ENCODE results near the gene MS4A6E. TPM values are rescaled to one million over a fixed set of nuclear protein-coding genes. Genes with fewer than 3 reads are reported as not detected.

The MS4A6E gene
- total RNA-seq, 2 experiments from 2014 or later = not detected

GRCh38 chr11:60310407-60310998 lies 16.6 kb upstream of the MS4A6E start:
- Mint-ChIP-seq H3K4me3 (no peak overlapping the region), H3K9me3 (no peaks in the 10 kb centered on the region), H3K36me3 (no peaks in the 10 kb centered on the region), H3K27ac (no peak overlapping the region), H3K4me1 (ENCODE audit: low read depth) (peaks cover 2% of the 10 kb centered on the region), H3K27me3 (peaks cover 27% of the 10 kb centered on the region)
- CTCF ChIA-PET = no interaction called here
- intact Hi-C loops (cut with micrococcal nuclease) = no loop called here
- POLR2A ChIA-PET = no interaction called here
- no peak for DNase-seq

GRCh38 chr11:60314635-60315321 lies 12.3 kb upstream of the MS4A6E start:
- Mint-ChIP-seq H3K27me3 (peaks cover 20% of the 10 kb centered on the region), H3K9me3 (peaks cover 9% of the 10 kb centered on the region), H3K27ac (no peak overlapping the region), H3K4me1 (ENCODE audit: low read depth) (no peaks in the 10 kb centered on the region), H3K36me3 (no peaks in the 10 kb centered on the region), H3K4me3 (no peak overlapping the region)
- no peak for DNase-seq
- intact Hi-C loops (cut with micrococcal nuclease) = no loop called here
- POLR2A ChIA-PET = no interaction called here
- CTCF ChIA-PET = interaction anchor here (0.5 to 1.2 kb wide), 2 partner anchors 50 to 1707 kb away, joined by 3 to 4 read pairs; no protein-coding TSS in a partner anchor

- CTCF ChIA-PET = interaction anchor here (1.3 kb wide), 1 partner anchor 20 kb away, joined by 3 read pairs; no protein-coding TSS in a partner anchor
- Mint-ChIP-seq H3K36me3 (peaks cover 1% of the 10 kb centered on the region), H3K9me3 (peaks cover 19% of the 10 kb centered on the region), H3K27ac (no peak overlapping the region), H3K27me3 (peaks cover 18% of the 10 kb centered on the region), H3K4me3 (no peak overlapping the region), H3K4me1 (ENCODE audit: low read depth) (no peaks in the 10 kb centered on the region)
- intact Hi-C loops (cut with micrococcal nuclease) = no loop called here
- DNase-seq = no peak
- POLR2A ChIA-PET = no interaction called here
Measured at GRCh38 chr11:60315871-60316270, 11.2 kb upstream of the MS4A6E start.

GRCh38 chr11:60316317-60316716 lies 10.7 kb upstream of the MS4A6E start:
- intact Hi-C loops (cut with micrococcal nuclease) = no loop called here
- ChIA-PET CTCF (interaction anchor here (1.3 kb wide), 1 partner anchor 20 kb away, joined by 3 read pairs; no protein-coding TSS in a partner anchor), POLR2A (no interaction called here)
- Mint-ChIP-seq H3K27me3 (peaks cover 21% of the 10 kb centered on the region), H3K36me3 (peaks cover 2% of the 10 kb centered on the region), H3K4me3 (no peak overlapping the region), H3K4me1 (ENCODE audit: low read depth) (no peaks in the 10 kb centered on the region), H3K9me3 (peaks cover 21% of the 10 kb centered on the region), H3K27ac (no peak overlapping the region)
- no peak for DNase-seq

GRCh38 chr11:60318726-60319125 lies 8.3 kb upstream of the MS4A6E start:
- intact Hi-C loops (cut with micrococcal nuclease) = no loop called here
- POLR2A ChIA-PET = no interaction called here
- Mint-ChIP-seq H3K36me3 (peaks cover 2% of the 10 kb centered on the region), H3K27ac (no peak overlapping the region), H3K4me1 (ENCODE audit: low read depth) (no peaks in the 10 kb centered on the region), H3K9me3 (peaks cover 41% of the 10 kb centered on the region), H3K4me3 (no peak overlapping the region), H3K27me3 (peaks cover 21% of the 10 kb centered on the region)
- CTCF ChIA-PET = no interaction called here
- DNase-seq = no peak

GRCh38 chr11:60321051-60321450 lies 6.0 kb upstream of the MS4A6E start:
- CTCF ChIA-PET = no interaction called here
- peaks cover 14% of the 10 kb centered on the region for H3K27me3 Mint-ChIP-seq
- no peaks in the 10 kb centered on the region for H3K4me1 Mint-ChIP-seq (ENCODE audit: low read depth)

GRCh38 chr11:60328460-60328859 lies 1.4 kb downstream of the MS4A6E start:
- POLR2A ChIA-PET = no interaction called here
- Mint-ChIP-seq H3K4me3 (no peak overlapping the region), H3K36me3 (no peaks in the 10 kb centered on the region), H3K27ac (no peak overlapping the region), H3K27me3 (peaks cover 10% of the 10 kb centered on the region), H3K4me1 (ENCODE audit: low read depth) (no peaks in the 10 kb centered on the region), H3K9me3 (peaks cover 16% of the 10 kb centered on the region)
- intact Hi-C loops (cut with micrococcal nuclease) = no loop called here
- no peak for DNase-seq
- CTCF ChIA-PET = no interaction called here

More at GRCh38 chr11:60321051-60321450, 6.0 kb upstream of the MS4A6E start:
- DNase-seq = no peak
- POLR2A ChIA-PET = no interaction called here
- Mint-ChIP-seq H3K4me3 (no peak overlapping the region), H3K36me3 (peaks cover 2% of the 10 kb centered on the region), H3K9me3 (peaks cover 44% of the 10 kb centered on the region), H3K27ac (no peak overlapping the region)
- intact Hi-C loops (cut with micrococcal nuclease) = no loop called here

- Mint-ChIP-seq H3K9me3 (peaks cover 3% of the 10 kb centered on the region), H3K27me3 (peaks cover 21% of the 10 kb centered on the region), H3K27ac (no peak overlapping the region), H3K36me3 (no peaks in the 10 kb centered on the region), H3K4me1 (ENCODE audit: low read depth) (no peaks in the 10 kb centered on the region), H3K4me3 (no peak overlapping the region)
- ChIA-PET POLR2A (no interaction called here), CTCF (interaction anchor here (3.1 to 4.3 kb wide), 2 partner anchors 12 to 31 kb away, joined by 15 to 33 read pairs; no protein-coding TSS in a partner anchor)
- intact Hi-C loops (cut with micrococcal nuclease) = no loop called here
- no peak for DNase-seq
Measured at GRCh38 chr11:60332846-60333245, 5.8 kb downstream of the MS4A6E start.

- peaks cover 3% of the 10 kb centered on the region for H3K9me3 Mint-ChIP-seq
- no peak overlapping the region for H3K4me3 Mint-ChIP-seq
- no peak overlapping the region for H3K27ac Mint-ChIP-seq
- ChIA-PET POLR2A (no interaction called here), CTCF (interaction anchor here (0.8 to 4.3 kb wide), 9 partner anchors 9 to 285 kb away, joined by 3 to 33 read pairs (median 4); no protein-coding TSS in a partner anchor)
- peak; percentile 74 for DNase-seq
- H3K36me3 Mint-ChIP-seq = no peaks in the 10 kb centered on the region
- H3K27me3 Mint-ChIP-seq = peaks cover 25% of the 10 kb centered on the region
- intact Hi-C loops (cut with micrococcal nuclease) = loop anchor here (2.0 kb wide), 1 partner anchor 285 kb away; no protein-coding TSS in a partner anchor
- H3K4me1 Mint-ChIP-seq (ENCODE audit: low read depth) = no peaks in the 10 kb centered on the region
Measured at GRCh38 chr11:60334005-60334620, 7.1 kb downstream of the MS4A6E start.

- CTCF ChIA-PET = interaction anchor here (0.8 to 1.2 kb wide), 3 partner anchors 9 to 26 kb away, joined by 3 read pairs; no protein-coding TSS in a partner anchor
- Mint-ChIP-seq H3K4me1 (ENCODE audit: low read depth) (no peaks in the 10 kb centered on the region), H3K36me3 (no peaks in the 10 kb centered on the region), H3K27me3 (peaks cover 26% of the 10 kb centered on the region), H3K9me3 (no peaks in the 10 kb centered on the region), H3K4me3 (no peak overlapping the region), H3K27ac (no peak overlapping the region)
- DNase-seq = no peak
- intact Hi-C loops (cut with micrococcal nuclease) = no loop called here
- POLR2A ChIA-PET = no interaction called here
Measured at GRCh38 chr11:60336767-60337391, 9.8 kb downstream of the MS4A6E start.

- no peak overlapping the region for H3K27ac Mint-ChIP-seq
- H3K36me3 Mint-ChIP-seq = no peaks in the 10 kb centered on the region
- POLR2A ChIA-PET = no interaction called here
- no peaks in the 10 kb centered on the region for H3K9me3 Mint-ChIP-seq
- no peaks in the 10 kb centered on the region for H3K4me1 Mint-ChIP-seq (ENCODE audit: low read depth)
- DNase-seq = no peak
- CTCF ChIA-PET = no interaction called here
- H3K27me3 Mint-ChIP-seq = peaks cover 23% of the 10 kb centered on the region
- no peak overlapping the region for H3K4me3 Mint-ChIP-seq
- intact Hi-C loops (cut with micrococcal nuclease) = no loop called here
Measured at GRCh38 chr11:60338053-60338452, 11.0 kb downstream of the MS4A6E start.

- DNase-seq = no peak
- no peaks in the 10 kb centered on the region for H3K9me3 Mint-ChIP-seq
- no peaks in the 10 kb centered on the region for H3K36me3 Mint-ChIP-seq
- no peaks in the 10 kb centered on the region for H3K4me1 Mint-ChIP-seq (ENCODE audit: low read depth)
- H3K4me3 Mint-ChIP-seq = no peak overlapping the region
- no peak overlapping the region for H3K27ac Mint-ChIP-seq
- ChIA-PET CTCF (no interaction called here), POLR2A (no interaction called here)
- peaks cover 25% of the 10 kb centered on the region for H3K27me3 Mint-ChIP-seq
- intact Hi-C loops (cut with micrococcal nuclease) = no loop called here
Measured at GRCh38 chr11:60339356-60339755, 12.3 kb downstream of the MS4A6E start.

Measured in activated CD4-positive, alpha-beta memory T cell treated with anti-CD3 and anti-CD28 coated beads for 36 hours (primary cell).